HG02981 (cell line): ENCODE results near the gene GALNT5.

Source experiments
- ATAC-seq: cut with Tn5 transposase; IDR thresholded peaks from one replicate; pipeline ENCODE4 v1.9.1; 2021; ENCODE audit warnings: mild to moderate bottlenecking, moderate library complexity; ENCODE audit not compliant: unreplicated experiment

GALNT5 gene

DNA sequence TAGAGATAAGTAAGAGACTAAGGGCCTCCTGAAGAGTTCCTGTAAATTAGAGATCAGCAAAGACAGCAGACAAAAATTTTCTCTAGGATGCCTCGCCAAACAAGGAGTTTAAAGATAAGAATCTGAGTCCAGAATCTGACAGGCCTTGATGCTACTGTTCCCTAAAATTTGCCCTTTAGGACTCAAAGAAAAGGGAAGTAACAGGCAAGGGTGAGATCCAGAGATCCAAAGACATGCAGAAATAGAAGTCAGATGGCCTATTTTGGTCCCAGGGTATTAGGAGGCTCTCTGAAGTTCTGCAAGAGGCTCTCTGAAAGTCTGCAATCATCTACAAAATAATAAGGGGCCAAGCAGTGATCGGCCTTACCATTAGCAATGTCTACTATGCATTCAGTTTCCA, 33.0 kb downstream of the GALNT5 start:
- no peak for ATAC-seq

DNA sequence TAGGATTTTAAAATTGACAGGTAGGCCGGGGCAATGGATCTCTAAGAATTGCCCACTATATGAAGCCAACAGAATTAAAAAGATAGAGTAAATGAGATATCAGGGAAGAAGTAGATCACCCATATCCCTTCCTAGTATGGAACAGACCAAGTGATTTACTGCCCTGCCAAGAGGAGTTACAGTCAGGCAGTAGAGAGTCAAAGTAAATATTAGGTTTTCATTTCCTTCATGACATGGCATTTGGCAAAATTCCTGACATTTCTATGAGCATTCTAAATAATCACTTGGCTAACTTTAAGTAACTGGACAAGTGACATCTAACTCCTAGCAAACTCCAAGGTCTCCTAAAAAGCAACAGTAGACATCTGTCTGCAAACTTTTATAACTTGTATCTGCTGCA, 33.5 kb downstream of the GALNT5 start:
- no peak for ATAC-seq

DNA sequence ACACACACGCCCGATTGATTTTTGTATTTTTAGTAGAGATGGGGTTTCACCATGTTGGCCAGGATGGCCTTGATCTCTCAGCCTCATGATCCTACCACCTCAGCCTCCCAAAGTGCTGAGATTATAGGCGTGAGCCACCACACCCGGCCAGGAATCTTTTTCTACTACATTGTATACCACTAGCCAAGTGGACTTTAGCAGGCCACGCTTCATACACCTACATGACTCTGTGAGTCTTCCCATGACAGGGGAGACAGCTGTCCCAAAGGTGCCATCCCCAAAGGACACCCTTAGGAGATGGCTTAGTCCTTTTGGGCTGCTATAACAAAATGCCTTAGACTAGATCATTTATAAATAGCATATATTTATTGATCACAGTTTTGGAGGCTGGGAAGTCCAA, 35.3 kb downstream of the GALNT5 start:
- ATAC-seq: no peak

DNA sequence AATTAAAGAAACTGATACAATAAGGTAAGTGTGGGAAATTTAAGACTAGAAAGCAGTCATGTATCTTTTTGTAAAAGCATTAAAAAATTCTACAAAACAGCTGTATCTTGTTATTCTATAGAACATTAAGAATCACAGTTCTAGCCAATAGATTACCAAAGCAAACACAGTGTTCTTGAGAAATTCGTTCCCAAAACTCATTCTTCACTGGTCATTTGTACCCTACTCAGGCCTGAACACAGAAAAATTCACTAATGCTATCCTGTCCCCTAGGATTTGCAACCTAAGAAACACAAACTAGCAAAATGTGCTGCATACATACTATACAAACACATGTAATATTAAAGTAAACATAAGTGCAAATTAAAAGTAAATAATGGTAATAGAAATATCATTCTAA, 39.0 kb downstream of the GALNT5 start:
- ATAC-seq: no peak

DNA sequence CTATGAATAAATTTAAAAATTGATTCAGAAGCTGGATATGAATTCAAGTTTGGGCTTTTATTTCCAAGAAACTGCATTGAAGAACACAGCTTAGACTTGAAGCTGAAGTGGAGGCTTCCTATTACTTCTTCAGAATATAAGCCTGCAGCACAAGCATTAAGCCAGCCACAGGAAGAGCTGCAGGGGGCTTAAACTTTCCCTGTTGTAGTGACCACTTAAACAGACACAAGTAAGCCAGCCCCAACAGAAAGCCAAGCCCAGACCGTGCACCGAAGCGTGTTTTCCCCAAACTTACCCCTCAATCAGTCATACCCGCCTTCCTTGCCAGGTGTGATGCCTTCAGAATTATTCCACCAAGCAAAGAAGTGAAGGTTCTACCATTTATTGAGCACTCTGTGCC, 39.5 kb downstream of the GALNT5 start:
- no peak for ATAC-seq

DNA sequence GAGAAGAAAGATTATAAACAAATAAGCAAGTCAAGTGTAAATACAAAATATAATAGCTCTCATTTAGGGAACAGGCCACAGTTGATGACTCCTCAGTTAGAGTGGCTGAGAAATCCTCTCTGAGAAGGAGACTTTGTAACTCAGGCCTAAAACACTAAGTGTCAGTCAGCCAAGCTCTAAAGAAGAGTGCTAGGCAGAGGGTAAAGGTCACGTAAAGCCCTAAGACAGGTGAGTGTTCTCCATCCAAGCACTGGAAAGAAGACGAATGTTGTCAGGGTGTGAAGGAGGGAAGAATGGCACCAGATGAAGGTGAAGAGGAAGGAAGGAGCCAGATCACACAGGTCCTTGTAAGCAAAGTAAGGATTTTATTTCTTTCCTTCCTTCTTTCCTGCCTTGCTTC, 43.8 kb downstream of the GALNT5 start:
- no peak for ATAC-seq

DNA sequence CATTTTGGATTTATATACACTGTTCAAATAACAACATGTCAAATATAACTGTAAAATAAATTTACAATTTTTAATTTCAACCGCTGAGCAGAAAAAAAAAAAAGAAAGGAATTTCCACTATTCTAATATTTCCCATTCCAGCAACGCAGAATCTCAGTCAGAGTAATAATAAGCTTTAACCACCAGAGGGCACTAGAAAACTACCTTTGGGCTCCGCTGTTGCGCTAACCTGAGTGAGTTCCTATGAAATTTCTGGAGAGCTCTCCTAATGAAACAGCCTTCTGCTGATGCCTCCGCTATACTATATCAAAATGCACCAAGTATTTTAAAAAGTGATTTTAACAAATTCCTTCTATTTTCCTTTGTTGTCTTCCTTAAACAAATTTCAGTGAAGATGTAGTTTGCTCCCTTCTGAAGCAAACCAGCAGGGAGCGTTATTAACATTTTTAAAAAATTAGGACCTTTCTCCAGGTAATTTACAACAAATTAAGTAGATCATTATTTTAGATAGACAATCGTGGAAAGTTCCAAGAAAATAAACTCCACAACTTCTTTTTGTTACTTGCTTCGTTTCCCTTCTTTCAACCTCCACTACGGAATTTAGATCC, 45.1 kb downstream of the GALNT5 start:
- ATAC-seq: peak; percentile 72

DNA sequence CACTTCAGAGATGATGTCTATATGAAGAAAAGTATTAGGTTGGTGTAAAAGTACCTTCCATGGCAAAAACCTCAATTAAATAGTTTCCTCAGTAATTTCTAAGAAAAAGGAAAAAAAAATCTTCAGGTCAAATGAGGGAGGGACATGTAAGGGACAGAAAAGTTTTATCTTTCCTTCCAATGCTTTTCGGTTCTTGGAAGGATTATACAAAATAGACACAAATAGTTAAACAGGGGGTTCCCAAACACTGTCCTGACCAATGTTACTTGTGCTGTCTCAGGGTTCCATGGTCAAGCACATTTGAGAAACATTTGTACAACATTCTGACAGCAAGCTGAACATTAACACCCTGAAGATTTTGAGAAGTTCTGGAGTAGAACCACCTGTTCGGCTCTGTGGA, 46.1 kb downstream of the GALNT5 start:
- ATAC-seq: no peak

DNA sequence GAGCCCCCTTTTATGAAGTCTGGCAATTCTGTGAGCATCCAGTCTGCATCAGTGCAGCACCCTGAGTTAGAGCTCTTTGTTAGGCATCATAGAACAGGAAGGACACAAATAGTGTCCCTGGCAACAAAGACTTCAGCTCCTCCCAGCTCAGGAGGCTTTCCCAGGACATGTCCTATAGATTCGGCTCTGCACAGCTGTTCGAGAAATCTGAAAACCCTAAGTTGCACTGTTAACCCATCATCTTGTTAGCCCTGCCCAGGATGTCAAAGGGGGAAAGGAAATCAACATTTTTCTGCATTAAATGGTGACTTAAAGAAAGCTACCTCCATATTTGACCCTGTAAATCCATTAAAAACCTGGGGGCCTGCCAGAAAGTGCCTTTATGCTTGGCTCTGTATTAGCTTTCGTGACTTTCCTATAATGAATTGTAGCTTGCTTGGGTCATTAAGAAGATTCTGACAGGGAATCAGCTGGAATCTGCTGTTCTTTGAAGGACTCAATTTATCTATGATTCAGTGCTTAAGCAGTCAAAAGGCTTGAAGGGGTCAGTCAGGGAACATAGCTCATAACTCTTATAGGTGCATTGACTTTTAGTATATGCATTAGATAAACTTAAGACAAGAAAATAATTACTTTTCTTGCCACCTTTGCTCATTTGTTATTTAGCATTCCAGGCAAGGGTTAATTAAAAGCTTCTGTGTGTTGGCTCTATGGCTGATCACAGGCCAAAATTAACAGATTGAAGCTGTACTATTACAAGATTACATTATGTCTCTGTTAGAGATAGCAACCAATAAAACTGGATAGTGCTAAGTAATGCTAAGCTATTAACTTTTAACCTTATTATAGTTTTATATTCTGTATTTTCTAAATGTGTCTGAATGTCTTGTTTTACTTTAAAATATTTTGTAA, 47.6 kb downstream of the GALNT5 start:
- no peak for ATAC-seq

DNA sequence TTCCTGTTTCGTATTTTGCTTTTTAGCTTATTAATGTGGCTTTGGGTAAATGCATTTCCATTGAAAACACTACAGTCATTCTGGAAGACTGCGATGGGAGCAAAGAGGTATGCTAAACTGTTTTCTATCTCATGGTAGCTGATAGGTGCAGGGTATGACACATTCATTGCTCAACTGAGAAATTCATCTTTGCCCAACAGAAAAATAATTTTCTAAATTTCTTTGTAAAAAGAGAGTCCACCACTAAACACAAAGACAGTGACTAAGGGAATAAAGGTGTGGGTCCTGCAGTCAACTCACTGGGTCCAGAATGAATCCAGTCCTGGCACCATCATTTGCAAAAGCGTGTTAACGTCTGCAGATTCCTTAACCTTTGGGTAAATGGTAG, 48.2 kb downstream of the GALNT5 start:
- ATAC-seq: no peak

DNA sequence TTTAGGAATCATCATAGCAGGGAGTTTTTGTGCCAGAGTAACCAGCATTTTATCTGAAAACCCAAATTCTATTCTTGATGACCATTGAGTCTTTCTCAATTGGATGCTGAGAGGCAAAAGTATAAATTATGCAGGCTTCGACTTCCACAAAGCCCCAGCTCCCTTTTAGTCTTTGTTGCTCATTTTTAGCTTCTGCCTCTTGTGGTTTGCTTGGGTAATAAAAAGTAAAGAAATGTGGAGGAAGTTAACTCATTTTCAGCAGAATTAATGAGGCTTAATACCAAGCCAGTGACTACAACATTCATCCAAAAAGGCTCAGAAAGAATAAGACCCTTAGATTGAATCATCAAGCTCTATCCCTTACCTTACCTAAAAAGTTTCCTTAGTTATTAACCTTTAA, 49.5 kb downstream of the GALNT5 start:
- no peak for ATAC-seq

DNA sequence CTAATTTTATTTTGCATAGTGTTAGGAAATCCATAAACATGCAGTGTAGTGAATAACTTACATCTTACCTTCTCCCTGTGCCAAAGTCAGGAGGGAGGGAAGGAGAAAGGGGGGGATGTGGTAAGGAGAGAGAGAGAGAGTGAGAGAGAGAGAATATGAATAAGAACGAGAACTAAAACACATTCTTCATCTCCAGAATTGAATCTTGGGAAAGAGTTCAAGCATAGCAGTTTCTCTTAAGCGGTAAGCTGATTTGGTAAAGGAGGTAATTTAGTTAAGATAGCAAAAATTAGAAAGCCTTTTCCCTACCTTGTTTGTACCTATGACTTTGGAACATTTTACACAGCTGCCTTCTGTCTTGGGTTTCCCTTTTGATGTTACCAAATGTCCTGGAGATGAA, 52.4 kb downstream of the GALNT5 start:
- ATAC-seq: no peak

DNA sequence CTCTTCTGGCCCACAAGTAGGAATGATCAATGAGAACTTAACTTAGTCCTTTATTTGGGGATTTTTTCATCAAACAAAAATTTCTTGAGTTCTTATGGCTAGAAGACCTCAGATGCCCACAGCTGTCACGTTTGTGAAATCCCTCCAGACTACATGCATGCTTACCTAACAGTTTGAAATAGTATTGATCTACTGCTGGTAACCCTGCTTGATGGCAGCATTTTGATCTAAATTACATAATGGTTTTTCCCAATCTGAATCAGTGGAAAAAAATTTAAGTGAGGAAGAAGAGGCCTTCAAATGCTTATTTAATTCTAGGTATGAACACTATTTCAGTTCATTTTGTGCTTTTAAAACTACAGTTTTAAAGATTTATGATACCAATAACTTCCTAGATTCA, 54.2 kb downstream of the GALNT5 start:
- ATAC-seq: no peak

DNA sequence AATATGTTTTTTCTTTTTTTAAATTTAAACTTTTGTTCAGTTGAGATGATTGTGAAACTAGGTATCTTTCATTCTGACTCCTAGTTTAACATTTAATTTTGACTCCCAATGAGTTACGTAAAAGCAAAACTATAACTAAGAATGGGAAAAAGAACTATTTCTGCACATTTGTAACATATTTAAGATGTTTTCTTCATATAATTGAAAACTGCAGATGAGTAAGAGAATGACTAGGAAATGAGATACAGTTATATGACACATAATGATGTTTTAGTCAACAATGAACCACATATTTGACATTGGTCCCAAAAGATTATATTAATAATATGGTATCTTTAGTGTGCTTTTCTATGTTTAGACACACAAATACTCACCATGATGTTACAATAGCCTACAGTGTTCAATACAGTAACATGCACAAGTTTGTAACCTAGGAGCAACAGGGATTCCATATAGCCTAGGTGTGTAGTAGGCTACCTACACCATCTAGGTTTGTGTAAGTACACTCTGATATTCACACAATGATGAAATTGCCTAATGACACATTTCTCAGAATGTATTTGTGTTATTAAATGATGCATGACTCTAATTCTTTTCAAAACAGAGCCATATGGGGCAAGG, 55.5 kb downstream of the GALNT5 start:
- no peak for ATAC-seq

DNA sequence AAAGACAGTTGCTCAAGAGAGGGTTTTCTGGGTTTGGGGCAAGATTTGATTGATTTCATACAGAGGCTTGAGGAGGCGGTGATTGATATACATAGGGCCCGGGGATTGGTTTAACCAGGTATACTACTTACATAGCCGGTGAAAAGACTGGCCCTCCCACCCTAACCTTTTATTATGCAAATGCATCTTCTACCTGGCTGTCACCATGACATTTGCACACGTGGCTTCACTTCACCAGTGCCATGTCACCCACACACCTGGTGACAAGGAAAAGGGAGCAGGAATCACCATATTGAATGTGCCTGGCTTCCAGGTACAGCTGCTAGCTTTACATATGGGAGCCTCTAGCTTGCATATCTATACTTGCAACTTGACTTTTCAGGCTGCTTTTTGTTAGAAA, 58.4 kb downstream of the GALNT5 start:
- no peak for ATAC-seq

DNA sequence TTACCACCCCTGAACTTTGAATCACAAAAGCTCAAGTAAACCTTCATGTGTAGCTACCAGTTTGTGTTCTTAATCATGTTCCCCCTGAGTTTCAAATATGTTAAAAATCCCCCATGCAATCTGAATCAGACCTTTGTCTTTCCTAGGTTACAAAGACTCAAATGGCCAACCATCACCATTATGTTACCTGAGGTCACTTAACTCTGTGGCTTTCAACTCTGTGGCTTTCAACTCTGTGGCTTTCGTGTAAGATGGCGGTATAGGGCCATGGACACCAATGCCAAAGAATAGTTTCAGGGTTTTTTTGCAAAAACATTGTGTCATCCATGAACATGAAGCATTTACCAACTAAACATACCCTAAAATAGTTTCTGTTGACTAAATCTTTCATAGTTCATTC, 61.4 kb downstream of the GALNT5 start:
- no peak for ATAC-seq

DNA sequence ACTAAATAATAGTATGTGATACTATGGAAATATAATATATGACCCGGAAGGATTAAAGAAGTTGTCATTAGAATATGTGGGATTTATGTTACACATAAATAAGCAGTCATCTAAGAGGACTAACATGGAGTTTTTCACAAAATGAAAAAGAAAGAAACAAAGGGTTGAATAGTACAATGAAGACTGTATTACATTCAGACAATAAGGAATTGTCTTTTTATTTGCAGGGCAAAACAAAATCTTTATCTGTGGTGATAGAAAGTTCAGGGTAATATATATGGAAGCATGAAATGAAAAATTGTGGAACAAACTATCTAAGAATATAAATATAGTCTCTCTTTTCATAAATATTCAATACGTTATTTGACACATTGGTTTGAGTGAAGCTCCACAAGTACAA, 62.3 kb downstream of the GALNT5 start:
- no peak for ATAC-seq

DNA sequence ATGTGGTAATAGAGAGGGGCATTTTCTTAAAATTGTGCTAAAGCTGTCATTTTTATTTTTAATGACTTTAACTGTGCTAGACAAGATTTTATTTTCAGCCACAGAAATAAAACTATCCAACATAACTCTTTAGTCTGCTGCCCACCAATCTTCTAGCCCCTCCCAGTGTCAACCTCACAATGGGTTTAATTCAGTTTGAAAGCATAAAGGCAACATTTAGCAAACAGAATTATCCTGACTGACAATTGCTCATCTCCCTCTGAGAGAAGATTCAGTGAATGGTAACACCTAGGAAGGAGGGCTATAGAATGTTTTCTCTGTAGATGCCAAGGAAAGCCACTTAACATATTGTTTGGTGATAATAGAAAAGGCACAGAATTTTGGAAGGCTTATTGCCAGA, 62.9 kb downstream of the GALNT5 start:
- no peak for ATAC-seq

DNA sequence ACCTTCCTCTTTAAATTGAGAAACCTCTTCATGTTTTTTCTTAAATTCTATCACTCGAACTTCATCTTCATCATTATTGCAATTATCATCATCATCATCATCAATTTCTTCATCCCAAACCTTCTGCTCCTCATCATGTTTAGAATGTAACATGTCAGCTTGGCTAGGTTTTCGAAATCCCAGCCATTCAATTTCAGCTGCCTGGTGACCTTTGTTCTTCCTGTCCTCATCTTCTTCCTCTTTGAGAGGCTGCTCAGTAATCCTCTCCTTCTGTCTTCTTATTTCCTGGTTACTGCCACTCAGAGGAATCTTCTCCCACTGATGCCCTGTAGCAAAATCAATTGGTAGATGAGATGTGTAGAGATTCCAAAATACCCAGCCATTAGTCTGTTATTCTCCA, 64.0 kb downstream of the GALNT5 start:
- no peak for ATAC-seq

DNA sequence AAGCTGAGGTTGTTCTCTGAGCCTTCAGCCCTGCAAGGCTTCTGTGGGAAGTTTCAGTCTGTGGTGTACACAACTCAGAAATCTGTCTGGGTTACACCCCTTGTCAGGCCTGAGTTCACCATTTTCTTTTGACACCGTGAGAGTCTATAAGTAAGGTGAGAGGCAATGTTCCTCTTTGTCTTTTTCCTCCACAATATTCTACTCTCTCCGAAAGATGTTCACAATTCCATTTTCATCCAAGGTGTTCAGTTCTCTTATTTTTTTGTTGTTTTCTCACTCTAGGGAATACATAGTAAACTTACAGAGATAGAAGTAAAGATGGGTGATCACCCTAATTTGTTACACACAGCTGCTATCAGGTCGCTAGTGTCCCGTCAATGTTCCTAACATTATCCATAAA, 64.9 kb downstream of the GALNT5 start:
- no peak for ATAC-seq

DNA sequence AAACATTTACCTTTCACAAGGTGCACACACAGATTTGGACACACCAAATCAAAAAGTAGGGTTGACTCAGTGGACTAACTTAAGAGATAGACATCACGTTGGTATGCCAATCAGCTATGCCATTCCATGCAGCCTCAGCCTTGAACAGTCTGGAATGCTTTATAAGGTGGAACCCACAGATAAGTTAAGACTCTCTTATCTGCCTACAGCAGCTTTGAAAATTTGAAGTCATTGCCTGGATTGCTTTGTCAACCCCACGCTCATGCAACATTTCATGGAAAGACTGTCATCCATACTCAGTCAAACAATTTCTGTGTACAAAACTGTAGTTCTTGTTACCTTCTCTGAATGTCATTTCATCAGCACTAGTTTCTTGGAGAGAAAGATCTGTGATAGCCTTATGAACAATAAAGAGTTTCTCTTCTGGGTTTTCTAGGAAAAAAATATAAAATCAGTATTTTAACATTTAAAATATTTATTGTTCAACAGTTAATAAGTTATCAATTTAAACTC, 66.9 kb downstream of the GALNT5 start:
- no peak for ATAC-seq

DNA sequence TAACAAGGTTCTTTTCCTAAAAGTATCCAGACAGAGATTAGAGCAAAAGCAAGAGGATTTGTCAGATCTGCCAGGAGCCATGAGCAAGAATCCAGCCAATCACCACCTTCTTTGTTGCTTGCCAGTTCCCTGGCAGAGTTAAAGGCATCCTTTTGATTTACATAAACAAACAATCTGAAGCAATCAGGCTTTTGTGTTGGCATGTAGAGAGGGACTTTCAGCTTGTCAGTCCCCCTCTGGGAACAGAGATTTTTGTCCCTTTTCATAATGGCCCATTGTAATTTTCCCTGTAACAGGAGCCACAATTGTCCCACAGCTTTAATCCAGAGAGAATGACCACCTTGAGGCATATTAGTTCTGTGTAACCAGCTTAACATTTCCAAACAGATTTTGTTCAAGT, 68.3 kb downstream of the GALNT5 start, which contains the start of gene ERMN:
Gene ERMN, minus strand, starts transcription at position 39 of the 400 bp plus-strand sequence. CDS start 182 bp downstream, outside the sequence.
- ATAC-seq: no peak
